ENCODE results near the gene AKT1S1. TPM values are rescaled to one million over a fixed set of nuclear protein-coding genes. Genes with fewer than 3 reads are reported as not detected.
A peak's percentile ranks its signal among the peaks of the same experiment; 100 is the strongest.

The AKT1S1 gene
- total and polyA plus RNA-seq, 2 of the 13 experiments (the other 11 are each of a cell fraction or from before 2014, with no cell fraction given): 13.5 to 27.8 TPM

GRCh38 chr19:49876422-49877019, 634 bp downstream of the AKT1S1 start (continued):
- TF ChIP-seq YY1 (IDR thresholded peaks at IDR 0.05; ENCODE audit: insufficient read depth, insufficient replicate concordance, low read depth, low read length) (peak; percentile 97), FUBP1 (CRISPR knock-in tag; IDR thresholded peaks at IDR 0.05; ENCODE audit: borderline replicate concordance) (no peak), CC2D1A (CRISPR knock-in tag; IDR thresholded peaks at IDR 0.05) (no peak), NAIF1 (CRISPR knock-in tag; IDR thresholded peaks at IDR 0.05; ENCODE audit: borderline replicate concordance) (no peak), MBD4 (IDR thresholded peaks at IDR 0.05; ENCODE audit: borderline replicate concordance, low read length) (no peak), ZBTB26 (CRISPR knock-in tag; IDR thresholded peaks at IDR 0.05; ENCODE audit: borderline replicate concordance) (0 out of 2 replicates have a peak, but pooled peaks have one; percentile 33), ZNF580 (CRISPR knock-in tag; IDR thresholded peaks at IDR 0.05; ENCODE audit: borderline replicate concordance, low read depth) (no peak; the same call in 1 of the 2 replicates), MYC (CRISPR knock-in tag; IDR thresholded peaks at IDR 0.05; ENCODE audit: borderline replicate concordance) (peak; percentile 88), MATR3 (CRISPR knock-in tag; IDR thresholded peaks at IDR 0.05) (no peak), ZNF556 (CRISPR knock-in tag; IDR thresholded peaks at IDR 0.05; ENCODE audit: borderline replicate concordance) (no peak), HNF1B (CRISPR knock-in tag; IDR thresholded peaks at IDR 0.05) (peak; percentile 17; the same call in 1 of the 2 replicates), ZNF609 (CRISPR knock-in tag; IDR thresholded peaks at IDR 0.05; ENCODE audit: borderline replicate concordance) (peak; percentile 51; the same call in 1 of the 2 replicates), ZNF761 (CRISPR knock-in tag; conservative IDR thresholded peaks at IDR 0.05) (peak; percentile 38; the same call in 1 of the 2 replicates), ZNF839 (CRISPR knock-in tag; IDR thresholded peaks at IDR 0.05; ENCODE audit: borderline replicate concordance) (no peak), HNRNPL (IDR thresholded peaks at IDR 0.05; ENCODE audit: low read depth, low read length) (no peak), HBP1 (CRISPR knock-in tag; IDR thresholded peaks at IDR 0.05; ENCODE audit: low read depth) (no peak), TOPORS (CRISPR knock-in tag; IDR thresholded peaks at IDR 0.05) (peak; percentile 70; the same call in 1 of the 2 replicates)
